ENCODE data around the gene CEP192. TPM values are rescaled to one million over a fixed set of nuclear protein-coding genes. Genes with fewer than 3 reads are reported as not detected.
A peak's percentile ranks its signal among the peaks of the same experiment; 100 is the strongest.

Gene CEP192
- total RNA-seq, 2 donors from 2014 or later: 32.2 to 49.2 TPM

DNA sequence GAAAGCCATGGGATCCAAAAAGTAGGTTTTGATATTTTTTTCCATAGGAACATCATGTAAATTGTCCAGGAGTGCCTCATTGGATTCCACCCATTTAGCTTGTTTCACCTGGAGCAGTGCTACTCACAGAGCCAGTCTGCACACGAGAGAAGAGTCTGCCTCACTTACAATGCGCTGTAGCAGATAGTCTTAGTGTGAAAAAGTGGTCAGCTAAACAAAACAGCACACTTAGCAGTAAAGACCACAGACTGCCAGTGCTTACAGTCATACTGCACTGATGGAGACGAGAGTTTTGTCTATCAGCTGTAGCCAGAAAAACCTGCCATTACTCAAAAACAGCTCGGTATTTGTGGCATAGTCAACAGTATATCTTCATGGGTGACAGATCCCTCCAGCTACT is 113.9 kb downstream of the CEP192 start:
- no peak for DNase-seq (ENCODE audit: low spot score)
- H3K36me3 Mint-ChIP-seq: peaks cover 63% of the 10 kb centered on the region
- peaks cover 19 to 31% of the 10 kb centered on the region in 2 donors for H3K4me1 Mint-ChIP-seq (ENCODE audit: low read depth in 2 of 2)
- H3K27ac Mint-ChIP-seq: no peak overlapping the region
- no peaks in the 10 kb centered on the region for H3K27me3 Mint-ChIP-seq
- peaks cover 5% of the 10 kb centered on the region for H3K9me3 Mint-ChIP-seq
- no peak overlapping the region for H3K4me3 Mint-ChIP-seq
- peak in 1 of 2 donors; percentile 59 for ATAC-seq

- Mint-ChIP-seq H3K36me3 (peaks cover 57% of the 10 kb centered on the region), H3K27me3 (no peaks in the 10 kb centered on the region), H3K27ac (peak overlapping the region in 1 of 2 donors; percentile 53), H3K9me3 (peaks cover 5% of the 10 kb centered on the region), H3K4me3 (no peak overlapping the region), H3K4me1 (ENCODE audit: low read depth in 2 of 2) (peaks cover 19 to 31% of the 10 kb centered on the region in 2 donors)
- ATAC-seq: no peak
- no peak for DNase-seq (ENCODE audit: low spot score)
These were observed 115.9 kb downstream of the CEP192 start for GRCh38 chr18:13107074-13107473.

DNA sequence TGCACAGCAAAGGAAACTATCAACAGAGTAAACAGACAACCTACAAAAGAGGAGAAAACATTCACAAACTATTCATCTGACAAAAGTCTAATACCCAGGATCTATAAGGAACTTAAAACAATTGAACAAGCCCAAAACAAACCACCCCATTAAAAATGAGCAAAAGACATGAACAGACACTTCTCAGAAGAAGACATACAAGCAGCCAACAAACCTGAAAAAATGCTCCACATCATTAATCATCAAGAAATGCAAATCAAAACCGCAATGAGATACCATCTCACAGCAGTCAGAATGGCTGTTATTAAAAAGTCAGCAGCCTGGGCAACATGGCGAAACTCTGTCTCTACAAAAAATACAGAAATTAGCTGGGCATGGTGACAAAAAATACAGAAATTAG is 117.2 kb downstream of the CEP192 start:
- Mint-ChIP-seq H3K4me3 (no peak overlapping the region), H3K27ac (no peak overlapping the region), H3K4me1 (ENCODE audit: low read depth in 2 of 2) (peaks cover 15 to 24% of the 10 kb centered on the region in 2 donors), H3K9me3 (peaks cover 5% of the 10 kb centered on the region), H3K27me3 (no peaks in the 10 kb centered on the region), H3K36me3 (peaks cover 49% of the 10 kb centered on the region)
- DNase-seq (ENCODE audit: low spot score): no peak
- ATAC-seq: no peak

DNA sequence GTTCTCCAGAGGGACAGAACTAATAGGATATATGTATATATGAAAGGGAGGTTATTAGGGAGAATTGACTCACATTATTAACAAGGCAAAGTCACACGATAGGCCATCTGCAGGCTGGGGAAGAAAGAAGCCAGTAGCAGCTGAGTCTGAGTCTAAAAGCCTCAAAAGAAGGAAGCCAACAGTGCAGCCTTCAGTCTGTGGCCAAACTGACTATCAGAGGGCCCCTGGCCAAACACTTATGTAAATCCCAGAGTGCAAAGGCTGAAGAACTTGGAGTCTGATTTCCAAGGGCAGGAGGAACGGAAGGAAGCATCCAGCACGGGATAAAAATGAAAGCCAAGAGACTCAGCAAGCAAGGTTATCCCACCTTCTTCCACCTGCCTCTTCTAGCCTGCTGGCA is 119.4 kb downstream of the CEP192 start:
- no peak for DNase-seq (ENCODE audit: low spot score)
- Mint-ChIP-seq H3K27me3 (no peaks in the 10 kb centered on the region), H3K4me1 (ENCODE audit: low read depth in 2 of 2) (peaks cover 11 to 13% of the 10 kb centered on the region in 2 donors), H3K4me3 (no peak overlapping the region), H3K36me3 (peaks cover 37% of the 10 kb centered on the region), H3K9me3 (peaks cover 5% of the 10 kb centered on the region), H3K27ac (no peak overlapping the region)
- no peak for ATAC-seq

DNA sequence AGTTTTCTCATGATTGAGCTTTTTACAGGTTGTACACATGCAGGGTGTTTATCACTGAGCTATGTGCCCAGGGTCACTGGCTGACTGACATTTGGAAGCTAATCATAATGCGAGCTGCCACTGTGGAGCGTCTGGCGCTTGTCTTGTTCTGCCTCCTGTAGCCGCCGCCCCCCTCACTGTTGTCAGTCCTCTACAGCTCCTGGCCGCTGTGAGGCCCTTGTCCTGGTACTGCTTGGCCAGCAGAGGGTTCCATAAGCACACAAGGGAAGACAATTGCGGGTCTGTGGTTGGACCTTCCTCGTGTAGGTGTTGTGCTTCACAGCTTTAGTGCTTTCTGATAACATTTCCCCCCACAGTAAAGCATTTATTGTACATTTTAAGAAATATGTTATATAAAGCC is 121.8 kb downstream of the CEP192 start:
- H3K36me3 Mint-ChIP-seq: peaks cover 21% of the 10 kb centered on the region
- H3K4me1 Mint-ChIP-seq (ENCODE audit: low read depth in 2 of 2): no peaks in the 10 kb centered on the region
- H3K4me3 Mint-ChIP-seq: no peak overlapping the region
- H3K27me3 Mint-ChIP-seq: no peaks in the 10 kb centered on the region
- ATAC-seq (no peak), DNase-seq (ENCODE audit: low spot score) (no peak)
- H3K9me3 Mint-ChIP-seq: no peaks in the 10 kb centered on the region
- H3K27ac Mint-ChIP-seq: no peak overlapping the region

GRCh38 chr18:13120255-13120654 is 129.1 kb downstream of the CEP192 start:
- Mint-ChIP-seq H3K9me3 (no peaks in the 10 kb centered on the region), H3K4me3 (no peak overlapping the region), H3K27ac (no peak overlapping the region), H3K36me3 (peaks cover 16% of the 10 kb centered on the region), H3K27me3 (no peaks in the 10 kb centered on the region), H3K4me1 (ENCODE audit: low read depth in 2 of 2) (peaks cover 0 to 5% of the 10 kb centered on the region in 2 donors)
- no peak for ATAC-seq
- no peak for DNase-seq (ENCODE audit: low spot score)

DNA sequence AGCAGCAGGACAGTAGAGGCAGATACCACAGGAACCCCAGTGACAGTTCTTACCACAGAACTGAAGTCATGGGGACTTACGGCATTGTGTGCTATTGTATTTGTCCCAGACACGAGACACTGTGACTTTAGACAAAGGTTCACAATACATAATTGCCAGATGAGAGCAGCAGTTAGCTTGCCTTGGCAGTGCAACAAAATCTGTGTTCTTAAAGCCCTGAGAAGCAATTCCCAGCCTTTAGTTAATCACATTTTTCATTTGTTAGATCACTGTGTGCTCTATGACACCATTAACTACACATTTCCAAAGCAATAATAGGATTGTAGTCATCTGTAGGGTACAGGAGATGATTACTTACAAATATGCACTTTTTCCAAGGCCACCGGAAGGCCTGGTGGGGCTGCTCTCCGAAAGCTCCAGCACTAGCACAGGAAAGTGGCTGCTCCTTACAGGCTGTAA is 129.8 kb downstream of the CEP192 start:
- ATAC-seq (no peak), DNase-seq (ENCODE audit: low spot score) (no peak)
- Mint-ChIP-seq H3K4me1 (ENCODE audit: low read depth in 2 of 2) (peaks cover 0 to 6% of the 10 kb centered on the region in 2 donors), H3K4me3 (no peak overlapping the region), H3K27me3 (no peaks in the 10 kb centered on the region), H3K9me3 (no peaks in the 10 kb centered on the region), H3K36me3 (peaks cover 16% of the 10 kb centered on the region), H3K27ac (no peak overlapping the region)

GRCh38 chr18:13124411-13124810 is 133.2 kb downstream of the CEP192 start:
- Mint-ChIP-seq H3K27ac (no peak overlapping the region), H3K36me3 (no peaks in the 10 kb centered on the region), H3K4me3 (no peak overlapping the region), H3K9me3 (no peaks in the 10 kb centered on the region), H3K27me3 (no peaks in the 10 kb centered on the region), H3K4me1 (ENCODE audit: low read depth in 2 of 2) (peaks cover 0 to 8% of the 10 kb centered on the region in 2 donors)
- ATAC-seq (no peak), DNase-seq (ENCODE audit: low spot score) (no peak)

- no peaks in the 10 kb centered on the region for H3K27me3 Mint-ChIP-seq
- H3K27ac Mint-ChIP-seq: no peak overlapping the region
- DNase-seq (ENCODE audit: low spot score): no peak
These were observed 134.0 kb downstream of the CEP192 start for GRCh38 chr18:13125191-13125590.

GRCh38 chr18:13126966-13127598 is 135.9 kb downstream of the CEP192 start:
- Mint-ChIP-seq H3K36me3 (no peaks in the 10 kb centered on the region), H3K27ac (no peak overlapping the region), H3K4me1 (ENCODE audit: low read depth in 2 of 2) (peaks cover 0 to 8% of the 10 kb centered on the region in 2 donors), H3K4me3 (no peak overlapping the region), H3K27me3 (no peaks in the 10 kb centered on the region), H3K9me3 (no peaks in the 10 kb centered on the region)
- ATAC-seq (peak in 1 of 2 donors; percentile 40), DNase-seq (ENCODE audit: low spot score) (no peak)

More at GRCh38 chr18:13125191-13125590, 134.0 kb downstream of the CEP192 start:
- Mint-ChIP-seq H3K4me1 (ENCODE audit: low read depth in 2 of 2) (peaks cover 0 to 8% of the 10 kb centered on the region in 2 donors), H3K9me3 (no peaks in the 10 kb centered on the region), H3K4me3 (no peak overlapping the region), H3K36me3 (no peaks in the 10 kb centered on the region)
- no peak for ATAC-seq

GRCh38 chr18:13131283-13131682 is 140.1 kb downstream of the CEP192 start:
- ATAC-seq (no peak), DNase-seq (ENCODE audit: low spot score) (no peak)
- H3K4me1 Mint-ChIP-seq (ENCODE audit: low read depth in 2 of 2): peaks cover 12 to 14% of the 10 kb centered on the region in 2 donors
- H3K4me3 Mint-ChIP-seq: no peak overlapping the region
- no peaks in the 10 kb centered on the region for H3K36me3 Mint-ChIP-seq
- no peaks in the 10 kb centered on the region for H3K9me3 Mint-ChIP-seq
- H3K27me3 Mint-ChIP-seq: peaks cover 0 to 5% of the 10 kb centered on the region in 2 donors
- H3K27ac Mint-ChIP-seq: no peak overlapping the region

DNA sequence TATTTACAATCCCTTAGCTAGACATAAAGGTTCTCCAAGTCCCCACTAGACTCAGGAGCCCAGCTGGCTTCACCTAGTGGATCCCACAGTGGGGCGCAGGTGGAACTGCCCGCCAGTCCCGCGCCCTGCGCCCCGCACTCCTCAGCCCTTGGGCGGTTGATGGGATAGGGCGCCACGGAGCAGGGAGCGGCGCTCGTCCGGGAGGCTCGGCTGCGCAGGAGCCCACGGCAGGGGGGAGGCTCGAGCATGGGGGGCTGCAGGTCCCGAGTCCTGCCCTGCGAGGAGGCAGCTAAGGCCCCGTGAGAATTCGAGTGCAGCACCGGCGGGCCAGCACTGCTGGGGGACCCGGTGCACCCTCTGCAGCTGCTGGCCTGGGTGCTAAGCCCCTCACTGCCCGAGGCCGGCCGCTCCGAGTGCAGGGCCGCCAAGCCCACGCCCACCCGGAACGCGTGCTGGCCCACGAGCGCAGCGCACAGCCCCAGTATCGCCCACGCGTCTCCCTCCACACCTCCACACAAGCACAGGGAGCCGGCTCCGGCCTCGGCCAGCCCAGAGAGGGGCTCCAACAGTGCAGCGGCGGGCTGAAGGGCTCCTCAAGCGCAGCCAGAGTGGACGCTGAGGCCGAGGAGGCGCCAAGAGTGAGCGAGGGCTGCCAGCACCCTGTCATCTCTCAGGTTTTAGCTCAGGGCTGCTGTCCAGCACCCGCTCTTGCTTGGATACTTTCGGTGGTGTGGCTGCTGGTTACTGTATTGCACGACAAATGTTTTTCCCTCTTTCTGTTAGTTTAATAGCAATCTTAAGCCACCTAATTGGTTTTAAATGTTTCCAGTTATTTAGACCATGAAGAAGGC is 143.6 kb downstream of the CEP192 start:
- Mint-ChIP-seq H3K4me3 (no peak overlapping the region), H3K9me3 (peaks cover 7% of the 10 kb centered on the region), H3K27ac (peak overlapping the region; percentile 15 to 84), H3K36me3 (no peaks in the 10 kb centered on the region), H3K27me3 (peaks cover 0 to 5% of the 10 kb centered on the region in 2 donors), H3K4me1 (ENCODE audit: low read depth in 2 of 2) (peaks cover 29% of the 10 kb centered on the region in 2 donors)
- DNase-seq (ENCODE audit: low spot score) (no peak), ATAC-seq (no peak)

DNA sequence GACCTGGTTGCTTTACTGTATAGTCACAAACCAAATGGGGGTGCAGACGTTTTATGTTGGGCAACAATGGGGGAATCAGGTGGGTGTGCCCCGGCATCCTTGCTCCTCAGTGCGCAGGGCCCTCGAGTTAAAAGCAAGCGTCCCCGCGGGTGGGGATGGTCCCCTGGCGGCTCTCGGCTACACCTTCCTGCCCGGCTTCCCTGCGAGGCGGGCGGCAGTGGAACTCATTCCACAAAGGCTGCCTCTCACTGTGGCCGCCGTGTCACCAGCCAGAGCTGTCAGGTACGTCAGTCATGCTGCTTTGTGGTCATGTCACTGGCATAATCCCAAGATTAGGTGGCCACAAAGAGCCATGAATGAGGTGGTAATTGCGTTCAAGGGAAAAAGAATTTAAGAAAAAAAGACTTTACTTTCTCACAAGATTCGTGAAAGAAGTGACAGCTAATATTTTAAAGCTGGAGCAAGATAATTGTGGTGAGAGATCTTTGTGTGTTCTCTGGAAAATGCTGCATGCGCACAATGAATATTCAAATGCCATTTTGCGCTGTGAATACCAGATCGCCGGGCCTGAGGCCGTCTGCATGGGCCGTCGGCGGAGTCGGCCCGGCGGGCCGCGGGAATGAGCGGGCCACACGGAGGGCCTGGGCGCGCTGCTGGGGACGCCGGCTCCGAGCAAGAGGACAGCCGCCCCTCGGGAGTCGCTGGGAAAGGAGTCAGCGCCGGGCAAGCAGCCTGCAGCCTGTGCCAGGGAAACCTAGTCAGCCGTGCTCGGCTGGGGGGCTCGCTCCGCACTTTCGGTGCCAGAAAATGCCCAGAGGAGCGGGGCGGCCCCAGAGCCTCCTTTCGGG is 145.1 kb downstream of the CEP192 start:
- DNase-seq (ENCODE audit: low spot score): no peak
- Mint-ChIP-seq H3K4me1 (ENCODE audit: low read depth in 2 of 2) (peaks cover 29 to 30% of the 10 kb centered on the region in 2 donors), H3K27me3 (peaks cover 0 to 5% of the 10 kb centered on the region in 2 donors), H3K36me3 (no peaks in the 10 kb centered on the region), H3K4me3 (peak overlapping the region; percentile 81), H3K27ac (no peak overlapping the region), H3K9me3 (peaks cover 7% of the 10 kb centered on the region)
- no peak for ATAC-seq
